ENCODE results near the gene LIG1.

DNA sequence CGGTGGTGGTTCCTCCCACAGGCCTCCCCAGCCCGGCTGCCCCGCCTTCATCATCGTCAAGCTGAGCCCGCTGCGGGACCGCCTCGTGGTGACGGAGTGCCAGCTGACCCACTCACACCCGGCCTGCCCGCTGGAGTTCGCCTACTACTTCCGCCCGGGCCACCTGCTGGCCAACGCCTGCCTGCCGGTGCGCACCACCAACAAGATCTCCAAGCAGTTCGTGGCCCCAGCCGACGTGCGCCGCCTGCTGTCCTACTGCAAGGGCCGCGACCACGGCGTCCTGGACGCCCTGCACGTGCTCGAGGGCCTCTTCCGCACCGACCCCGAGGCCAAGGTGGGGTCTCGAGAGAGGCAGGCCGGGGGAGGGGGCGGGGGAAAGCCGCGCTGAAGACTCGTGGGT is 12.3 kb upstream of the LIG1 start:
- TF ChIP-seq, protein P1, sequence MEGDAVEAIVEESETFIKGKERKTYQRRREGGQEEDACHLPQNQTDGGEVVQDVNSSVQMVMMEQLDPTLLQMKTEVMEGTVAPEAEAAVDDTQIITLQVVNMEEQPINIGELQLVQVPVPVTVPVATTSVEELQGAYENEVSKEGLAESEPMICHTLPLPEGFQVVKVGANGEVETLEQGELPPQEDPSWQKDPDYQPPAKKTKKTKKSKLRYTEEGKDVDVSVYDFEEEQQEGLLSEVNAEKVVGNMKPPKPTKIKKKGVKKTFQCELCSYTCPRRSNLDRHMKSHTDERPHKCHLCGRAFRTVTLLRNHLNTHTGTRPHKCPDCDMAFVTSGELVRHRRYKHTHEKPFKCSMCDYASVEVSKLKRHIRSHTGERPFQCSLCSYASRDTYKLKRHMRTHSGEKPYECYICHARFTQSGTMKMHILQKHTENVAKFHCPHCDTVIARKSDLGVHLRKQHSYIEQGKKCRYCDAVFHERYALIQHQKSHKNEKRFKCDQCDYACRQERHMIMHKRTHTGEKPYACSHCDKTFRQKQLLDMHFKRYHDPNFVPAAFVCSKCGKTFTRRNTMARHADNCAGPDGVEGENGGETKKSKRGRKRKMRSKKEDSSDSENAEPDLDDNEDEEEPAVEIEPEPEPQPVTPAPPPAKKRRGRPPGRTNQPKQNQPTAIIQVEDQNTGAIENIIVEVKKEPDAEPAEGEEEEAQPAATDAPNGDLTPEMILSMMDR (IDR thresholded peaks at IDR 0.05 in 2 of 3, conservative IDR thresholded peaks at IDR 0.05 in 1 of 3; ENCODE audit: insufficient read depth in 2 of 3, low read depth in 1 of 3, low read length in 3 of 3) = no peak
- TF ChIP-seq MBD2 (IDR thresholded peaks at IDR 0.05; ENCODE audit: borderline replicate concordance, low read depth) = no peak

Measured in K562 (cell line).